NCI-H82 (cell line): ENCODE measurements around the gene PXDC1.
"Not testable (repeated sequence)": the region's sequence is repeated elsewhere in the genome, so short reads cannot be mapped to it uniquely, and the experiment has no call there.

Source experiments
- DNase-seq: peaks from one replicate; lab custom pipeline; 2025; lab: John Stamatoyannopoulos, UW

Gene PXDC1

GRCh38 chr6:3762359-3762758 is 10.8 kb upstream of the PXDC1 start:
- DNase-seq: no peak

GRCh38 chr6:3761989-3762270 is 10.4 kb upstream of the PXDC1 start:
- DNase-seq: no peak

- DNase-seq: no peak
Measured at GRCh38 chr6:3759646-3760232, 8.2 kb upstream of the PXDC1 start.

- DNase-seq: no peak
Measured at GRCh38 chr6:3758842-3759144, 7.3 kb upstream of the PXDC1 start.

GRCh38 chr6:3757998-3758841 is 6.7 kb upstream of the PXDC1 start:
- DNase-seq: not testable (repeated sequence)

- DNase-seq: no peak
Measured at GRCh38 chr6:3757241-3757641, 5.7 kb upstream of the PXDC1 start.

GRCh38 chr6:3756546-3756945 is 5.0 kb upstream of the PXDC1 start:
- DNase-seq: no peak

GRCh38 chr6:3755637-3756545 is 4.4 kb upstream of the PXDC1 start:
- DNase-seq: peak; percentile 58

GRCh38 chr6:3754776-3755175 is 3.3 kb upstream of the PXDC1 start:
- no peak for DNase-seq

GRCh38 chr6:3754032-3754725 is 2.7 kb upstream of the PXDC1 start:
- DNase-seq: not testable (repeated sequence)

- no peak for DNase-seq
Measured at GRCh38 chr6:3753228-3753835, 1.8 kb upstream of the PXDC1 start.

- no peak for DNase-seq
Measured at GRCh38 chr6:3752531-3753227, 1.2 kb upstream of the PXDC1 start.

GRCh38 chr6:3751730-3752530 is 417 bp upstream of the PXDC1 start:
- peak; percentile 80 for DNase-seq

GRCh38 chr6:3750317-3751076 is 1.0 kb downstream of the PXDC1 start:
- peak; percentile 60 for DNase-seq

GRCh38 chr6:3749977-3750316 is 1.6 kb downstream of the PXDC1 start:
- DNase-seq: peak; percentile 69

- no peak for DNase-seq
Measured at GRCh38 chr6:3749067-3749841, 2.3 kb downstream of the PXDC1 start.

GRCh38 chr6:3748208-3749066 is 3.1 kb downstream of the PXDC1 start:
- peak; percentile 77 for DNase-seq

- no peak for DNase-seq
Measured at GRCh38 chr6:3747100-3747737, 4.3 kb downstream of the PXDC1 start.
